ENCODE data around the gene KL. TPM values are rescaled to one million over a fixed set of nuclear protein-coding genes. Genes with fewer than 3 reads are reported as not detected.

KL gene
- polyA plus RNA-seq, 1 of the 3 experiments (the other 2 are of a cell fraction) = 0.02 TPM

GRCh38 chr13:33114146-33114545 is 97.9 kb downstream of the KL start:
- Histone ChIP-seq H3K79me2 (ENCODE audit: insufficient read depth) (no peaks in the 10 kb centered on the region), H4K20me1 (ENCODE audit: insufficient read depth) (no peaks in the 10 kb centered on the region), H3F3A (replicated peaks; ENCODE audit: insufficient read depth) (no peaks in the 10 kb centered on the region), H3K4me3 (ENCODE audit: low read depth in 2 of 2, low read length in 1 of 2) (no peak overlapping the region), H3K9me2 (no peaks in the 10 kb centered on the region), H3K4me2 (no peak overlapping the region), H3K9me3 (no peaks in the 10 kb centered on the region), H3K27ac (ENCODE audit: low read depth in 2 of 2, low read length in 1 of 2) (no peak overlapping the region), H2AFZ (ENCODE audit: low read depth) (no peak overlapping the region), H3K36me3 (replicated peaks in 1 of 2; ENCODE audit: control insufficient read depth in 1 of 2, insufficient read depth in 2 of 2, low read length in 1 of 2) (peaks cover 53 to 55% of the 10 kb centered on the region in 2 experiments), H3K4me1 (ENCODE audit: control insufficient read depth in 1 of 2, insufficient read depth in 2 of 2, low read depth in 1 of 2, low read length in 1 of 2) (peaks cover 6 to 15% of the 10 kb centered on the region in 2 experiments), H3K27me3 (ENCODE audit: insufficient read depth) (no peaks in the 10 kb centered on the region), H3K9ac (no peak overlapping the region)
- CTCF ChIA-PET = interaction anchor here (0.8 kb wide), 1 partner anchor 149 kb away, joined by 3 read pairs; no protein-coding TSS in a partner anchor
- POLR2A ChIA-PET = no interaction called here
- 83% methylated on average over 2 of the region's 5 CpGs for WGBS (ENCODE audit: low lambda C conversion rate)
- TF ChIP-seq MAX (IDR thresholded peaks at IDR 0.05; ENCODE audit: low read depth) (no peak), CHD2 (IDR thresholded peaks at IDR 0.05; ENCODE audit: low read length, partially characterized antibody) (no peak), NFIC (IDR thresholded peaks at IDR 0.05; ENCODE audit: borderline replicate concordance) (no peak), IRF3 (IDR thresholded peaks at IDR 0.05; ENCODE audit: low read depth, low read length) (no peak), MXI1 (IDR thresholded peaks at IDR 0.05; ENCODE audit: low read depth, low read length) (no peak), EZH2phosphoT487 (IDR thresholded peaks at IDR 0.05; ENCODE audit: borderline replicate concordance, low read depth) (no peak), FOXJ3 (CRISPR knock-in tag; IDR thresholded peaks at IDR 0.05) (no peak), JUND (IDR thresholded peaks at IDR 0.05) (no peak), EP300 (IDR thresholded peaks at IDR 0.05; ENCODE audit: borderline replicate concordance in 1 of 2, low read depth in 1 of 2, low read length in 1 of 2) (no peak), POLR2AphosphoS5 (IDR thresholded peaks at IDR 0.05; ENCODE audit: low read depth, low read length) (no peak), SIN3A (IDR thresholded peaks at IDR 0.05; ENCODE audit: borderline replicate concordance, low read depth, low read length) (no peak), PBX3 (IDR thresholded peaks at IDR 0.05) (no peak), FOXM1 (IDR thresholded peaks at IDR 0.05; ENCODE audit: low read depth) (no peak), NRF1 (IDR thresholded peaks at IDR 0.05; ENCODE audit: low read depth, low read length) (no peak)
- no peak for DNase-seq

- POLR2A ChIA-PET = no interaction called here
- Histone ChIP-seq H3K4me3 (ENCODE audit: low read depth in 2 of 2, low read length in 1 of 2) (no peak overlapping the region), H3F3A (replicated peaks; ENCODE audit: insufficient read depth) (peaks cover 11% of the 10 kb centered on the region), H3K27me3 (ENCODE audit: insufficient read depth) (no peaks in the 10 kb centered on the region), H3K9me3 (no peaks in the 10 kb centered on the region), H2AFZ (ENCODE audit: low read depth) (no peak overlapping the region), H3K9ac (no peak overlapping the region), H3K79me2 (ENCODE audit: insufficient read depth) (no peaks in the 10 kb centered on the region), H3K9me2 (no peaks in the 10 kb centered on the region), H3K4me2 (no peak overlapping the region), H3K36me3 (replicated peaks in 1 of 2; ENCODE audit: control insufficient read depth in 1 of 2, insufficient read depth in 2 of 2, low read length in 1 of 2) (peaks cover 43 to 49% of the 10 kb centered on the region in 2 experiments), H3K4me1 (ENCODE audit: control insufficient read depth in 1 of 2, insufficient read depth in 2 of 2, low read depth in 1 of 2, low read length in 1 of 2) (peaks cover 9 to 24% of the 10 kb centered on the region in 2 experiments), H3K27ac (ENCODE audit: low read depth in 2 of 2, low read length in 1 of 2) (no peak overlapping the region), H4K20me1 (ENCODE audit: insufficient read depth) (no peaks in the 10 kb centered on the region)
- DNase-seq = no peak
- CTCF ChIA-PET = interaction anchor here (0.8 kb wide), 1 partner anchor 148 kb away, joined by 3 read pairs; no protein-coding TSS in a partner anchor
- WGBS (ENCODE audit: low lambda C conversion rate) = 90% methylated on average over 2 of the region's 2 CpGs
- no peak for TF ChIP-seq RXRA (IDR thresholded peaks at IDR 0.05; ENCODE audit: borderline replicate concordance, low read depth)
- TF ChIP-seq SIN3A (IDR thresholded peaks at IDR 0.05; ENCODE audit: borderline replicate concordance, low read depth, low read length) = no peak
- no peak for TF ChIP-seq NRF1 (IDR thresholded peaks at IDR 0.05; ENCODE audit: low read depth, low read length)
- TF ChIP-seq CHD2 (IDR thresholded peaks at IDR 0.05; ENCODE audit: low read length, partially characterized antibody) = no peak
- no peak for TF ChIP-seq USF1 (IDR thresholded peaks at IDR 0.05; ENCODE audit: borderline replicate concordance, low read depth)
- TF ChIP-seq USF2 (IDR thresholded peaks at IDR 0.05; ENCODE audit: borderline replicate concordance, low read depth, low read length) = no peak
- TF ChIP-seq EP300 (IDR thresholded peaks at IDR 0.05; ENCODE audit: borderline replicate concordance in 1 of 2, low read depth in 1 of 2, low read length in 1 of 2) = no peak
- no peak for TF ChIP-seq RFX5 (IDR thresholded peaks at IDR 0.05; ENCODE audit: low read length)
- TF ChIP-seq TAF1 (IDR thresholded peaks at IDR 0.05; ENCODE audit: borderline replicate concordance, low read depth, low read length) = no peak
- TF ChIP-seq TCF12 (IDR thresholded peaks at IDR 0.05) = no peak
- no peak for TF ChIP-seq PBX3 (IDR thresholded peaks at IDR 0.05)
- no peak for TF ChIP-seq GATA2 (CRISPR knock-in tag; IDR thresholded peaks at IDR 0.05)
- no peak for TF ChIP-seq POLR2AphosphoS5 (IDR thresholded peaks at IDR 0.05; ENCODE audit: low read depth, low read length)
- TF ChIP-seq SMC3 (IDR thresholded peaks at IDR 0.05; ENCODE audit: low read depth, low read length) = no peak
- no peak for TF ChIP-seq FOXM1 (IDR thresholded peaks at IDR 0.05; ENCODE audit: low read depth)
These were observed 99.1 kb downstream of the KL start for GRCh38 chr13:33115274-33115673.

All from SK-N-SH (cell line).